Skeletal muscle satellite cell (primary cell): ENCODE data around the gene FAM83C.

ENCODE experiments used
- H3K27me3 ChIP-seq: 2 replicates; pipeline ENCODE4 v1.7.0; 2013; ENCODE audit warnings: low read length; ENCODE audit not compliant: control insufficient read depth, insufficient read depth
- H3K36me3 ChIP-seq: 2 replicates; pipeline ENCODE4 v1.7.0; 2013; ENCODE audit warnings: mild to moderate bottlenecking, control low read depth, low read length; ENCODE audit not compliant: insufficient read depth
- H3K4me1 ChIP-seq: 2 replicates; pipeline ENCODE4 v1.7.0; 2013; ENCODE audit warnings: low read length; ENCODE audit not compliant: control insufficient read depth, insufficient read depth
- H3K4me2 ChIP-seq: 2 replicates; pipeline ENCODE4 v1.7.0; 2013; ENCODE audit warnings: mild to moderate bottlenecking, low read length
- H3K4me3 ChIP-seq: 2 replicates; pipeline ENCODE4 v1.7.0; 2013; ENCODE audit warnings: low read length
- H3K9ac ChIP-seq: 2 replicates; pipeline ENCODE4 v1.7.0; 2013; ENCODE audit warnings: mild to moderate bottlenecking, low read depth, low read length, moderate library complexity
- H3K9me3 ChIP-seq: replicated peaks from 2 replicates; pipeline ENCODE4 v1.7.0; 2013; ENCODE audit warnings: mild to moderate bottlenecking, control low read depth, low read length

Gene FAM83C

DNA sequence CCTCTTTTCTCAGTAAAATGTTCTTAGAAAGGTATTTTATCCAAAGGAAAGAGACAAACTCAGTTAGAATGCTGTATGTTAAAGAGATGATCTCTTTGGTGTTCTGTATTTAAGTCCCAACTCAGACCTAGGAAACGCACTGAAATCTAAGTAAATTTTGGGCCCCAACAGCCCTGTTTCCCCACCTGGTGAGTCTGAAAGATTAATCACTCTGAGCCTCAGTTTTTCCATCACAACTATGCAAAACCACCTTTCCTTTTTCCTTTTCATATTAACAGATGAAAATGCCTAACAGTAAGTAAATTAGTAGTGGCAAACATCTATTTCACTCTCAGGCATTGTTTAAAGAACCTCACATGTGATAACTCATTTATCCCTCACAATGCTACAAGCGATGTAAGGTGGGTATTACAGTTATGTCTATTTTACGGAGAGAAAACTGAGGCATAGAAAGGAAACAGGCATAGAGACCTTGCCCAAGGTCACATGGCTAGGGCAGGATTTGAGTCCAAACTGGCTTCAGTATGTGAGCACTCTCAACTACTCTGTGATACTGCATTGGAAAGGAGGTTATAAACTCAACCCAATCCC lies 36.0 kb upstream of the FAM83C start:
- Histone ChIP-seq H3K9ac (no peak overlapping the region), H3K4me2 (no peak overlapping the region), H3K4me3 (no peak overlapping the region), H3K27me3 (no peaks in the 10 kb centered on the region), H3K4me1 (peaks cover 35% of the 10 kb centered on the region), H3K36me3 (no peaks in the 10 kb centered on the region), H3K9me3 (no peaks in the 10 kb centered on the region)

DNA sequence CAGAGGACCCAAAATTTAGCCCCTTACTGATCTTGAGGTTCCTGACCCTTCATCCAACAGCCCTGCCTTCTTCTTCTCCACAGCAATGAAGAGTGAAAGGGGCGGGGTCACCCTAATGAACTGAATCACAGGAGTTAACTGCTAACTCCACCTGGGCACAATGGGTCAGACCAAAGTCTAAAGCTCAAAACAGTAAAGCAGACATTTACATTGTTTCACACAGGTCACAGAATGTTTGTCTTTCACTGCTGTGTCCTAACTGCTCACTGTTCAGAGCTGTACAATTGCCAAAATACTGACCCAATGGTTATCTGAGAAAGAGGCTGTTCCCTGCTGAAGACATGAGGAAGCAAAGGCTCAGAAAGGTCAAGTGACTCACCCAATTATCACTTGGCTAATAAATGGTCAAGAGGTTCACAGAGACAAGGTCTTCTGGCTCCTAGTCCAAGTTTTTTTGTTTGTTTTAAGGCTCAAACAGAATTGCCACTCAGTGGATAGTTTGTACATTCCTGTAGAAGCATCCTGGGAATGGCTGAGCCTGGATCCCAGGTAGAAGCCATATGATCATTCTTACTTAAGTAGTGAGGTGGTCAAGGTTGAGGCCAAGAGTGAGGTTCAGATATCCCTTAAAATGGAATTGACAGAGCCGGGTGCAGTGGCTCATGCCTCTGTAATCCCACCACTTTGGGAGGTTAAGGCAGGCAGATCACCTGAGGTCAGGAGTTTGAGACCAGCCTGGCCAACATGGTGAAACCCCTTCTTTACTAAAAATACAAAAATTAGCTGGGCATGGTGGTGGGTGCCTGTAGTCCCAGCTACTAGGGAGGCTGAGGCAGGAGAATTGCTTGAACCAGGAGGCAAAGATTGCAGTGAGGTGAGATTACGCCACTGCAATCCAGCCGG lies 35.1 kb upstream of the FAM83C start:
- Histone ChIP-seq H3K27me3 (no peaks in the 10 kb centered on the region), H3K4me3 (no peak overlapping the region), H3K9me3 (no peaks in the 10 kb centered on the region), H3K4me1 (peaks cover 35% of the 10 kb centered on the region), H3K9ac (no peak overlapping the region), H3K36me3 (no peaks in the 10 kb centered on the region), H3K4me2 (peak overlapping the region; percentile 1)

DNA sequence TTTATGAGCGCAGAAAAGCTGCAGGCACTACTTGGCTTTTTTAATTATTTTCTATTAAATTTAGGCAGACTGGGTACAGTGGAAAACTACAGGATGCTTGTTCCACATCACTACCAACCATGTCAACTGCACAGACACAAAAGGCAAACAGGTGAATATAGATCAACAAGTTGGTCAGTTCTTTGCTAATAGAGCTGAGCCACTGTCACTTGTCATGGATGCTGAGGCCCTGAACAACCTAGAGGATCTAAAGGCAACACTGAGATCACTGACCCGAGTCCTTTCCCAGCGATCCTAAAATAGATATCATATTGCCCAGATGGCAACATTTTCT lies 34.5 kb upstream of the FAM83C start:
- Histone ChIP-seq H3K36me3 (no peaks in the 10 kb centered on the region), H3K4me2 (no peak overlapping the region), H3K27me3 (no peaks in the 10 kb centered on the region)

DNA sequence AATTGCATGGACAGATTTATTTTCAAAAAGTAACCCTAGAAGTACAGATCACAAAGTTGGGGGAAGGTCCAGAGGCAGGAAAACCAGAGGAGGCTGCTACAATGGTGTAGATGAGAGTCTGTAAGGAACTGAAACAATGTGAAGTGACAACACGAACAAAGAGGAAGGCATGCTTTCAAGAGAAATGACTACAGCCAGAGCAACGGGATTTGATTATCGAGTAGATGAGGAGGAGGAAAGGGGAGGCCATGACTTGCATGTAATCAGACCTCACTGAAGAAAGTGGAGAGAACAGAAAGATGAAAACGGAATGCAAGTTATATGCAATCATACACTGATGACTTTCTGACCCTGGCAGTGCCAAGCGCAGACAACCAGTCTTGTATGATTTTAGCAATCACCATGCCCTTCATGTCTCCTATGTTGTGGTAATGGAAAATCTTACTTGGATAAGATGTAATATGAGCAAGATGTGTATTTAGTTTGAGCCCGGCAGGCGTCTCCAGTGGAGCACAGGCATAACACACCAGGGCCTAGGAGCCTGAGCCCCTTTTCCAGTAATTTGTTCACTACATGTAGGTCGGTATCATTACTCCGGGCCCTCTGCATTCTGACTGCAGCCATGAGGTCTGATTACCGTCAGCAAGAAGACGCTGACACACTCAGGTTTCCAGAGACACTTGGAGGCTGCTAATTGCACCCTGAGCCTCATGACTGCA lies 34.0 kb upstream of the FAM83C start:
- H3K36me3 ChIP-seq = no peaks in the 10 kb centered on the region

More for the DNA sequence above, 34.5 kb upstream of the FAM83C start:
- Histone ChIP-seq H3K4me3 (no peak overlapping the region), H3K4me1 (peaks cover 38% of the 10 kb centered on the region), H3K9me3 (no peaks in the 10 kb centered on the region), H3K9ac (no peak overlapping the region)

DNA sequence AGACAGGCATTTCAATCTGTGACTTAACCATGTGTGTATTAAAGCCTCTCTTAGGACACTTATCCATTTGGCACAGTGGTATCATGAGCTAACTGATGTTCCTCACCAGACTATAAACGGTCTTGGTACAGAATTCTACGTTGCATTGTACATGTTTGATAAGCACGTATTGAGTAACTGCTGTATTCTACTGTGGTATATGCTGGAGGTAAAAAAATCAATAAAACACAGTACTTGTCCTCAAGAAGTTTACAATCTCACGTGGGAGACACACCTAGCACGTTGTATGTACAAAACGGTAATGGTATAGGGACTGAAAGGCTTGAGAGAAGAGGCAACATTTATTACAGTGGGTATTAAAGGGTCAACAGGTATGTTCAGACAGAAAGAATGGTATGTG lies 33.2 kb upstream of the FAM83C start:
- Histone ChIP-seq H3K9ac (no peak overlapping the region), H3K4me2 (no peak overlapping the region), H3K4me3 (no peak overlapping the region), H3K4me1 (peaks cover 50% of the 10 kb centered on the region), H3K36me3 (no peaks in the 10 kb centered on the region), H3K9me3 (no peaks in the 10 kb centered on the region), H3K27me3 (no peaks in the 10 kb centered on the region)

More for the DNA sequence above, 34.0 kb upstream of the FAM83C start:
- Histone ChIP-seq H3K9me3 (no peaks in the 10 kb centered on the region), H3K9ac (no peak overlapping the region), H3K4me3 (no peak overlapping the region), H3K4me1 (peaks cover 42% of the 10 kb centered on the region), H3K27me3 (no peaks in the 10 kb centered on the region), H3K4me2 (no peak overlapping the region)

DNA sequence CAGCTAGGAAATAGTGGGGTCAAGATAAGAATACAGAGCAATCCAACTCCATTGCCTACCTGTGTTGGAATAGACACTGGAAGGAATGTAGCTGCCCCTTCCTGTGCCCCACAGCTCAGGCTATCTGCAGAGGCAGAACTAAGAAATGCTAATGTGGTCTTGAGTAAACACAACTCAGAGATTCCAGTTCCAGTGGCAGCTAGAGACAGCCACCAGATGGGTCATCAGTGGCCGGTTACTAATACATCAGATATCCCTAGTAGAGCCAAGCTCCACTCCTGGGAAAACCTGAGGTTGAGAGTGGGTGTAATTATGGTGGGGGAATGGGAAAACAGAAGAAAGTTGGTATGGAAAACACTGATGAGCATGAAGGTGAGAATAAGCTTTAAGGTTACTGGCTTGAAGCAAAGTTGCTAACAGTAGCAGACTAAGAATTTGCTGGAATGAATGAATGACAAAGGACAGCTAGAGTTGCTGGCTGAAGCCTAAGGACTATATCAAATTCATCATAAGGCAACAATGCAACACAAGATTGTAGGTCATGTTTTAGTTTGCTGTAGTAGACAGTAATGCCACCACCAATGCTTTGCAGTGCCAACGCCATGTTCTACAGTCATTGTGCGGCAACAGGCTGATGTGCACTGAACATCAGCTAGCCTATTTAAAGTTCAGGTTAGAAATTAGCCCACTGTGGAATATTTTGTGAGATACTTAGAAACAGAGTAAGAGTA lies 28.3 kb upstream of the FAM83C start:
- Histone ChIP-seq H3K27me3 (no peaks in the 10 kb centered on the region), H3K9ac (peak overlapping the region; percentile 60), H3K4me1 (peaks cover 55% of the 10 kb centered on the region), H3K9me3 (no peaks in the 10 kb centered on the region), H3K36me3 (no peaks in the 10 kb centered on the region), H3K4me3 (peak overlapping the region; percentile 26), H3K4me2 (peak overlapping the region; percentile 46)

DNA sequence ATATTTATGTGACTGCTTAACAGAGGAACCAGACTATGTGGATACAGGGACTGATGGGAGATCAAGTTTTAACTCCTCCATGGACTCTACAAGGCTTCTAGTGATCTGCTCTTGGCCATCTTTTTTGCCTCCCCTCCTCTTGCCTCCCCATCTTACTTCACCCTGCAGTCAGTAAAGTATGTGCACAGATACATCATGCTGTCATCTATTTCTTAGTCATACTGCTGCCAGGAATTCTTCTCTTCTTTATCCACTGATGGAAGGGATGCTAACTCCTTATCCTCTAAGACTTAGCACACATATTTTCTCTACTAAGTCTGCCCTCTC lies 27.6 kb upstream of the FAM83C start:
- Histone ChIP-seq H3K4me3 (peak overlapping the region; percentile 26), H3K4me2 (peak overlapping the region; percentile 46), H3K9me3 (no peaks in the 10 kb centered on the region), H3K27me3 (no peaks in the 10 kb centered on the region), H3K36me3 (no peaks in the 10 kb centered on the region), H3K4me1 (peaks cover 62% of the 10 kb centered on the region), H3K9ac (peak overlapping the region; percentile 60)

DNA sequence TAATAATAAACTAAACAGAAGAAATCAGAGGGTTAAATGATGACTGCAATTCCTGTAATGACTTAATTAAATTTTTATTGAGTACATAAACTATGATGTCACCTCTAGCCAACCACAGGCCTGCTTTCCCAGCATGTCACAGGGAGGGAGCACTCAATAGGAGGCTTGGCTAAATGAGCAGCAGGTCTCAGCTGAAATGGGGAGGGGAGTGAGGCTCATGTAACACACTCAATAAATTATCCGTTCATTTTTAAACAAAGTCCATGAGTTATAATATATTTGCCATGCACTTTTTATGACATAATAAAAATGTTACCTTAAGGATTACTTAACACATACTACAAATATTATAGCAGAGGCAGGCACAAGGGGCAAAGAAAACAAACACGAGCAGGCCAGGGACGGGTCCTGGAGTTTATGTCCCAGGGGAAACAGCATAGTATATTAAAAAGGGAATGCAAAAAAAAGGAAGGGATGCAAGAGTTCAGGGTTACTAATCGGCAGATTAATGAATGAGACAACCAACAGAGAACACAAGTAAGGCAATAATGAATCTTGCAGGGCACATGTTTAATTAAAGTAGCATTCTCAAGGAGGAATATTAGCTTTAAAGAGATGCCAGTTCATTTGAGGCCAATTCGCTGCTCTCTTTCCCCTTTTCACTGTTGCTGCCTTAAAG lies 27.1 kb upstream of the FAM83C start:
- Histone ChIP-seq H3K36me3 (no peaks in the 10 kb centered on the region), H3K4me1 (peaks cover 67% of the 10 kb centered on the region), H3K4me2 (peak overlapping the region; percentile 46), H3K9ac (peak overlapping the region; percentile 60), H3K9me3 (no peaks in the 10 kb centered on the region), H3K4me3 (peak overlapping the region; percentile 12), H3K27me3 (no peaks in the 10 kb centered on the region)

DNA sequence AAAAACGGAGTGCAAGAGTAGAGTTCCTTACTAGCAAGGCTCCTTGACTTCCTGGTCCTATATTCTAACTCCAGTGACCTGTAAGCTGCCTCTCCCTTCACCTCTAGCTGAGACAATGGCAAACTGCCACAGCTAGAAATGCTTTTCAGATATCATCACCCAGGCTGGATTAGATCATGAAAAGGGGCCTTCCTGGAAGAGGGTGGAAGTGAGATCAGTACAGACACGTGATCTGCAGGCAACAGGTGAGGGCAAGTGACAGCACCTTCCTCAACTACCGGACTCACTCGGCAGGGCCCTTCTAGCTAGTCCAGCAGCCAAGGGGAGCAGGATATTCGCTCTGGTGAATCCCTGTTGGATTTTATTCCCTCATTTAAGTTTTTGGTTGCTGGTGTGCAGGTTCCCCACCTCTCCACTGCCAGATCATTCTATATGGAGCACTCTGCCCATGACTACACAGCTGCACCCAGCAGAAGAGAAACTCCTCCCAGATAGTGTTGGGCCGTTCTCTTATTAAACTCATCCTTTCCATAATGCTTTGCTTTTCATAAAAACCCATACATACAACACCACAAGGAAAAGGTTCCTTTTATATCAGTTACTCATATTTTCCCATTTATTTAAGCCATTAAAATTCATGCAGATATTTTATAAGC lies 26.4 kb upstream of the FAM83C start:
- no peaks in the 10 kb centered on the region for H3K36me3 ChIP-seq
- H3K4me2 ChIP-seq = peak overlapping the region; percentile 7
- H3K9me3 ChIP-seq = no peaks in the 10 kb centered on the region
- peak overlapping the region; percentile 60 for H3K9ac ChIP-seq
- H3K27me3 ChIP-seq = no peaks in the 10 kb centered on the region
- peak overlapping the region; percentile 9 for H3K4me3 ChIP-seq
- peaks cover 70% of the 10 kb centered on the region for H3K4me1 ChIP-seq

DNA sequence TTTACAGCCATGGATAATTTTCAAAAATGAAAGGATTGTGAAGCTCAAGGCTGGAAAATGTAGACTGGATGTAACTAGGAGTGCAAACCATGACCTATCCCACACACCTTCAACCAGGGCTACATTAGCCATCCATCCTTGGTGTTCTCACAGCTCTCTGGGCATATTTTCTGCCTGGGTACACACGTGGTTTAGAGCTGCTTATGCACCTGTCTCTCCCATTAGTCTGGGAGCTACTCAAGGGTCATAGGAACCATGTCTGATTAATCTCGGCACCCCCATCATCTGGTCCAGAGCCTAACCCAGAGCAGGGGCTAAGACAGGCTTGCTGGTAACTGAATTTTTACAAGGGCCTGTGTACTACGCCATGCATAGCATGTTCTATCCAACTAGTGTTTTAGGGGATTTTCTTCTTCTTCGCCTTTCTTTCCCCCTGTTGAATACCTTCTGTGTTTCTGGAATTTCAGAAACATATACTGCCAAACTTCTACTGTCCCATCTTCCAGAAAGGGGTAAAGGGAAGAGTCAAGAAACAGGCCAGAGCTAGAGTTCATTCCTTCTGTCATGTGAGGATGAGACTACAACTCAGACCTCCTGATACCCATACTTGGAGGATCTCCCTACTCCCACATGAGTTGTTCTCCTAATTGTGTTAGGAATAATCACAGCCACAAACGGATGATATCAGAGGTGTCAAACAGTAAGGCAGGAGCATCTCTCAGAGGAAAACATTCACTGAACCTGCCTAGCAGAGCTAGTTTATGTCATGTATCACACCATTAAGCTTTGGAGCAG lies 25.4 kb upstream of the FAM83C start:
- no peak overlapping the region for H3K4me2 ChIP-seq
- no peaks in the 10 kb centered on the region for H3K36me3 ChIP-seq
- H3K4me3 ChIP-seq = no peak overlapping the region
- no peaks in the 10 kb centered on the region for H3K9me3 ChIP-seq
- H3K27me3 ChIP-seq = no peaks in the 10 kb centered on the region
- H3K4me1 ChIP-seq = peaks cover 73% of the 10 kb centered on the region
- no peak overlapping the region for H3K9ac ChIP-seq
